HEK293 (cell line): ENCODE results near the gene HOXC11.

Experiments
- BCL11B ChIP-seq: fragments of 450-650 bp; formaldehyde crosslinking; IDR thresholded peaks from 2 replicates; pipeline ENCODE4 v1.5.1; 2016; ENCODE audit warnings: low read depth, missing biosample characterization, missing genetic modification characterization
- EGR2 ChIP-seq: fragments of 450-650 bp; formaldehyde crosslinking; IDR thresholded peaks from 2 replicates; pipeline ENCODE4 v1.5.1; 2016; ENCODE audit warnings: low read depth, missing biosample characterization, missing genetic modification characterization
- ELK4 ChIP-seq: IDR thresholded peaks from 2 replicates; pipeline ENCODE4 v1.6.1; 2011; ENCODE audit warnings: mild to moderate bottlenecking, low read depth, low read length, borderline replicate concordance
- IKZF3 ChIP-seq: fragments of 450-650 bp; IDR thresholded peaks from 2 replicates; pipeline ENCODE4 v1.5.0; 2018; ENCODE audit warnings: missing biosample characterization, mild to moderate bottlenecking, missing genetic modification characterization, moderate library complexity
- KLF1 ChIP-seq: fragments of 450-650 bp; formaldehyde crosslinking; IDR thresholded peaks from 2 replicates; pipeline ENCODE4 v1.5.1; 2016; ENCODE audit warnings: missing biosample characterization, missing genetic modification characterization
- KLF8 ChIP-seq: fragments of 450-650 bp; formaldehyde crosslinking; IDR thresholded peaks from 2 replicates; pipeline ENCODE4 v1.5.1; 2016; ENCODE audit warnings: missing biosample characterization, missing genetic modification characterization
- TRIM28 ChIP-seq: IDR thresholded peaks from 2 replicates; pipeline ENCODE4 v1.6.1; 2011; ENCODE audit warnings: low read length, control low read depth, borderline replicate concordance
- ZBTB20 ChIP-seq: fragments of 450-650 bp; formaldehyde crosslinking; IDR thresholded peaks from 2 replicates; pipeline ENCODE4 v1.5.1; 2016; ENCODE audit warnings: missing biosample characterization, missing genetic modification characterization
- ZFHX2 ChIP-seq: fragments of 450-650 bp; formaldehyde crosslinking; conservative IDR thresholded peaks from 2 replicates; pipeline ENCODE4 v1.5.1; 2016; ENCODE audit warnings: missing biosample characterization, missing genetic modification characterization
- ZFP41 ChIP-seq: fragments of 450-650 bp; formaldehyde crosslinking; IDR thresholded peaks from 2 replicates; pipeline ENCODE4 v1.5.1; 2016; ENCODE audit warnings: missing biosample characterization, missing genetic modification characterization, borderline replicate concordance
- ZNF18 ChIP-seq: fragments of 450-650 bp; formaldehyde crosslinking; IDR thresholded peaks from 2 replicates; pipeline ENCODE4 v1.5.1; 2016; ENCODE audit warnings: missing biosample characterization, missing genetic modification characterization
- ZNF211 ChIP-seq: fragments of 450-650 bp; formaldehyde crosslinking; IDR thresholded peaks from 2 replicates; pipeline ENCODE4 v1.5.1; 2016; ENCODE audit warnings: low read depth, missing biosample characterization, missing genetic modification characterization
- ZNF221 ChIP-seq: fragments of 450-650 bp; formaldehyde crosslinking; IDR thresholded peaks from 2 replicates; pipeline ENCODE4 v1.5.1; 2017; ENCODE audit warnings: missing biosample characterization, missing genetic modification characterization, borderline replicate concordance
- ZNF510 ChIP-seq: fragments of 450-650 bp; formaldehyde crosslinking; IDR thresholded peaks from 2 replicates; pipeline ENCODE4 v1.5.1; 2018; ENCODE audit warnings: mild to moderate bottlenecking, missing genetic modification characterization, missing biosample characterization; ENCODE audit not compliant: insufficient replicate concordance
- ZNF626 ChIP-seq: fragments of 450-650 bp; sonication (Bioruptor Pico); formaldehyde crosslinking; IDR thresholded peaks from 2 replicates; pipeline ENCODE4 v1.5.1; 2018; ENCODE audit warnings: missing biosample characterization, missing genetic modification characterization, inconsistent platforms
- ZNF658 ChIP-seq: fragments of 450-650 bp; formaldehyde crosslinking; IDR thresholded peaks from 2 replicates; pipeline ENCODE4; 2016; ENCODE audit warnings: missing biosample characterization, missing genetic modification characterization
- ZNF692 ChIP-seq: fragments of 450-650 bp; formaldehyde crosslinking; IDR thresholded peaks from 2 replicates; pipeline ENCODE4 v1.5.1; 2016; ENCODE audit warnings: missing biosample characterization, missing genetic modification characterization
- ZNF76 ChIP-seq: fragments of 450-650 bp; formaldehyde crosslinking; IDR thresholded peaks from 2 replicates; pipeline ENCODE4; 2016; ENCODE audit warnings: low read depth, missing biosample characterization, missing genetic modification characterization, borderline replicate concordance
- ZNF837 ChIP-seq: fragments of 450-650 bp; formaldehyde crosslinking; IDR thresholded peaks from 2 replicates; pipeline ENCODE4 v1.5.1; 2016; ENCODE audit warnings: missing biosample characterization, missing genetic modification characterization
- ZSCAN30 ChIP-seq: fragments of 450-650 bp; IDR thresholded peaks from 2 replicates; pipeline ENCODE4 v1.5.1; 2018; ENCODE audit warnings: missing biosample characterization, mild to moderate bottlenecking, missing genetic modification characterization, moderate library complexity
- TF ChIP-seq, protein P1 (sequence below): fragments of 450-650 bp; formaldehyde crosslinking; IDR thresholded peaks from 2 replicates; pipeline ENCODE4 v1.5.1; 2017; ENCODE audit warnings: missing biosample characterization, missing genetic modification characterization
- TF ChIP-seq, protein P2 (sequence below): fragments of 450-650 bp; formaldehyde crosslinking; IDR thresholded peaks from 2 replicates; pipeline ENCODE4 v1.5.1; 2016; ENCODE audit warnings: missing biosample characterization, missing genetic modification characterization

Gene HOXC11

DNA sequence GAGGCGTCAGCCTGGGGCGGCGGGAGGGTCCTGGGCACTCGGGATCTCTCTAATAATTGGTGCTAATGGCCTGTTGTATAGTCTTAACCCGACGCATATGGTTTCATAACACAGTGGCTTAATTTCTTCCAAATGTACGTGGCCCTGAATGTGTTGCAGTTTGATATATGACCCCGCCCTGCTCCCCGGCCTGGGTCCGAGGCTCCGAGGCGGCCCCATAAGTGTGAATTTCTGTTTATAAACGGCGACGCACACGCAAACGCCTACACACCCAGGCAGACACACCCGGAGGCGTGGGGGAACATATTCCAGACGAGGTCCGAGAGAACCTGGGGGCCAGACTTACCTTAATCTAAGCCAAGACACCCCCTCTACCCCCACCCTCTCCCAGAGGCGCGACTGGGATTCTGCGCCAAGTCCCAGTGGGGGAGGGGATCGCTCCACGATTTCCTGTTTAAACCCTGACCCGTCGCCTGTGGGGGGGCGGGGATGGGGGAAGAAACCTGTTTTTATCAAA lies 45.6 kb downstream of the HOXC11 start (continued):
- TF ChIP-seq, protein P1, sequence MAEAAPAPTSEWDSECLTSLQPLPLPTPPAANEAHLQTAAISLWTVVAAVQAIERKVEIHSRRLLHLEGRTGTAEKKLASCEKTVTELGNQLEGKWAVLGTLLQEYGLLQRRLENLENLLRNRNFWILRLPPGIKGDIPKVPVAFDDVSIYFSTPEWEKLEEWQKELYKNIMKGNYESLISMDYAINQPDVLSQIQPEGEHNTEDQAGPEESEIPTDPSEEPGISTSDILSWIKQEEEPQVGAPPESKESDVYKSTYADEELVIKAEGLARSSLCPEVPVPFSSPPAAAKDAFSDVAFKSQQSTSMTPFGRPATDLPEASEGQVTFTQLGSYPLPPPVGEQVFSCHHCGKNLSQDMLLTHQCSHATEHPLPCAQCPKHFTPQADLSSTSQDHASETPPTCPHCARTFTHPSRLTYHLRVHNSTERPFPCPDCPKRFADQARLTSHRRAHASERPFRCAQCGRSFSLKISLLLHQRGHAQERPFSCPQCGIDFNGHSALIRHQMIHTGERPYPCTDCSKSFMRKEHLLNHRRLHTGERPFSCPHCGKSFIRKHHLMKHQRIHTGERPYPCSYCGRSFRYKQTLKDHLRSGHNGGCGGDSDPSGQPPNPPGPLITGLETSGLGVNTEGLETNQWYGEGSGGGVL, result peak; percentile 70
- TF ChIP-seq ELK4 (no peak), KLF1 (tag by site-specific recombination) (peak; percentile 74), ZNF221 (no peak), ZNF18 (peak; percentile 90), ZNF692 (tag by site-specific recombination) (peak; percentile 88), ZFP41 (tag by site-specific recombination) (no peak), ZNF211 (tag by site-specific recombination) (no peak), ZFHX2 (tag by site-specific recombination) (peak; percentile 93), EGR2 (tag by site-specific recombination) (peak; percentile 85), ZNF658 (no peak), IKZF3 (tag by site-specific recombination) (peak; percentile 96), KLF8 (peak; percentile 4; the same call in 1 of the 2 replicates), ZNF626 (tag by site-specific recombination) (no peak), ZSCAN30 (peak; percentile 48; the same call in 1 of the 2 replicates), ZNF837 (tag by site-specific recombination) (no peak), ZNF510 (no peak), ZNF76 (tag by site-specific recombination) (0 out of 2 replicates have a peak, but pooled peaks have one; percentile 26), TRIM28 (no peak), BCL11B (tag by site-specific recombination) (peak; percentile 22; the same call in 1 of the 2 replicates), ZBTB20 (tag by site-specific recombination) (peak; percentile 33; the same call in 1 of the 2 replicates)
- TF ChIP-seq, protein P2, sequence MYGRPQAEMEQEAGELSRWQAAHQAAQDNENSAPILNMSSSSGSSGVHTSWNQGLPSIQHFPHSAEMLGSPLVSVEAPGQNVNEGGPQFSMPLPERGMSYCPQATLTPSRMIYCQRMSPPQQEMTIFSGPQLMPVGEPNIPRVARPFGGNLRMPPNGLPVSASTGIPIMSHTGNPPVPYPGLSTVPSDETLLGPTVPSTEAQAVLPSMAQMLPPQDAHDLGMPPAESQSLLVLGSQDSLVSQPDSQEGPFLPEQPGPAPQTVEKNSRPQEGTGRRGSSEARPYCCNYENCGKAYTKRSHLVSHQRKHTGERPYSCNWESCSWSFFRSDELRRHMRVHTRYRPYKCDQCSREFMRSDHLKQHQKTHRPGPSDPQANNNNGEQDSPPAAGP, result peak; percentile 57
